ENCODE results near the gene CTXND2.

GRCh38 chr1:150961756-150962155, 74.8 kb downstream of the CTXND2 start:
- no peak for TF ChIP-seq TEAD4 (IDR thresholded peaks at IDR 0.05)
- TF ChIP-seq TAF1 (IDR thresholded peaks at IDR 0.05; ENCODE audit: low read depth): no peak
- TF ChIP-seq CEBPB (IDR thresholded peaks at IDR 0.05): no peak
- TF ChIP-seq MAX (IDR thresholded peaks at IDR 0.05): no peak
- no peak for TF ChIP-seq REST (IDR thresholded peaks at IDR 0.05; ENCODE audit: low read depth)
- TF ChIP-seq EGR1 (IDR thresholded peaks at IDR 0.05): no peak
- no peak for TF ChIP-seq TCF12 (IDR thresholded peaks at IDR 0.05; ENCODE audit: low read depth)
- no peak for TF ChIP-seq RAD21 (IDR thresholded peaks at IDR 0.05; ENCODE audit: low read depth)
- TF ChIP-seq NFIC (IDR thresholded peaks at IDR 0.05): no peak
- no peak for TF ChIP-seq YY1 (IDR thresholded peaks at IDR 0.05; ENCODE audit: low read depth)
- TF ChIP-seq FOXM1 (IDR thresholded peaks at IDR 0.05; ENCODE audit: borderline replicate concordance, low read depth): no peak
- no peak for TF ChIP-seq EP300 (IDR thresholded peaks at IDR 0.05; ENCODE audit: borderline replicate concordance)
- TF ChIP-seq ZBTB7A (IDR thresholded peaks at IDR 0.05; ENCODE audit: low read depth): no peak
- TF ChIP-seq CREB1 (IDR thresholded peaks at IDR 0.05; ENCODE audit: low read depth): no peak

Data from Ishikawa (cell line).